ENCODE measurements around the gene SCYGR5.
"Not testable (repeated sequence)": the region's sequence is repeated elsewhere in the genome, so short reads cannot be mapped to it uniquely, and the experiment has no call there.

Gene SCYGR5

GRCh38 chr2:227666631-227667170, at the start of gene SCYGR5:
TSS of gene SCYGR5 (plus strand) at chr2:227666804. CDS start at chr2:227666804, 0 bp downstream.
- in situ Hi-C loops (cut with HindIII; ENCODE audit: low sequenced_read_pairs), result not testable (repeated sequence)

GRCh38 chr2:227617316-227618230, 49.0 kb upstream of the SCYGR5 start, which contains the start of gene SCYGR4:
TSS of gene SCYGR4 (plus strand) at chr2:227617498. CDS start at chr2:227617498, 0 bp downstream.
- in situ Hi-C loops (cut with HindIII; ENCODE audit: low sequenced_read_pairs), result no loop called here

GRCh38 chr2:227623226-227623625, 43.4 kb upstream of the SCYGR5 start:
- in situ Hi-C loops (cut with HindIII; ENCODE audit: low sequenced_read_pairs), result no loop called here

GRCh38 chr2:227625420-227625819, 41.2 kb upstream of the SCYGR5 start:
- in situ Hi-C loops (cut with HindIII; ENCODE audit: low sequenced_read_pairs), result loop anchor here (5.0 kb wide), 1 partner anchor 47 kb away; no protein-coding TSS in a partner anchor

- in situ Hi-C loops (cut with HindIII; ENCODE audit: low sequenced_read_pairs), result loop anchor here (5.0 kb wide), 1 partner anchor 46 kb away; no protein-coding TSS in a partner anchor
These were observed 39.9 kb upstream of the SCYGR5 start for GRCh38 chr2:227626580-227627151.

GRCh38 chr2:227627769-227628168, 38.8 kb upstream of the SCYGR5 start:
- in situ Hi-C loops (cut with HindIII; ENCODE audit: low sequenced_read_pairs), result loop anchor here (5.0 kb wide), 1 partner anchor 45 kb away; no protein-coding TSS in a partner anchor

- in situ Hi-C loops (cut with HindIII; ENCODE audit: low sequenced_read_pairs), result loop anchor here (5.0 kb wide), 1 partner anchor 43 kb away; no protein-coding TSS in a partner anchor
These were observed 37.2 kb upstream of the SCYGR5 start for GRCh38 chr2:227629435-227629834.

GRCh38 chr2:227630322-227630721, 36.3 kb upstream of the SCYGR5 start:
- in situ Hi-C loops (cut with HindIII; ENCODE audit: low sequenced_read_pairs), result no loop called here

- in situ Hi-C loops (cut with HindIII; ENCODE audit: low sequenced_read_pairs), result no loop called here
These were observed 33.8 kb upstream of the SCYGR5 start for GRCh38 chr2:227632827-227633226.

- in situ Hi-C loops (cut with HindIII; ENCODE audit: low sequenced_read_pairs), result no loop called here
These were observed 32.4 kb upstream of the SCYGR5 start for GRCh38 chr2:227634201-227634600.

- in situ Hi-C loops (cut with HindIII; ENCODE audit: low sequenced_read_pairs), result no loop called here
These were observed 23.9 kb upstream of the SCYGR5 start for GRCh38 chr2:227642656-227643055.

- in situ Hi-C loops (cut with HindIII; ENCODE audit: low sequenced_read_pairs), result no loop called here
These were observed 22.5 kb upstream of the SCYGR5 start for GRCh38 chr2:227643990-227644551.

- in situ Hi-C loops (cut with HindIII; ENCODE audit: low sequenced_read_pairs), result no loop called here
These were observed 13.2 kb upstream of the SCYGR5 start for GRCh38 chr2:227653419-227653818.

GRCh38 chr2:227654426-227654825, 12.2 kb upstream of the SCYGR5 start:
- in situ Hi-C loops (cut with HindIII; ENCODE audit: low sequenced_read_pairs), result no loop called here

GRCh38 chr2:227655454-227655853, 11.2 kb upstream of the SCYGR5 start:
- in situ Hi-C loops (cut with HindIII; ENCODE audit: low sequenced_read_pairs), result no loop called here

GRCh38 chr2:227657199-227657845, 9.3 kb upstream of the SCYGR5 start:
- in situ Hi-C loops (cut with HindIII; ENCODE audit: low sequenced_read_pairs), result no loop called here

- in situ Hi-C loops (cut with HindIII; ENCODE audit: low sequenced_read_pairs), result no loop called here
These were observed 5.5 kb upstream of the SCYGR5 start for GRCh38 chr2:227661025-227661649.

- in situ Hi-C loops (cut with HindIII; ENCODE audit: low sequenced_read_pairs), result no loop called here
These were observed 4.8 kb upstream of the SCYGR5 start for GRCh38 chr2:227661827-227662226.

- in situ Hi-C loops (cut with HindIII; ENCODE audit: low sequenced_read_pairs), result no loop called here
These were observed 1.2 kb upstream of the SCYGR5 start for GRCh38 chr2:227665189-227665940.
